Activated T-cell treated with anti-CD3 and anti-CD28 coated beads, Interleukin-2, amount 50 U/mL, for 24 hours (primary cell): Measurements from ENCODE around the gene PLEKHA8.

ENCODE experiments used
- DNase-seq: peaks from one replicate; pipeline ENCODE4 v3.0.0-alpha.2; 2020
- H3K27ac Mint-ChIP-seq: 2 replicates; pipeline ENCODE4 v1.8.0; 2020; ENCODE audit warnings: mild to moderate bottlenecking, mixed read lengths
- H3K27me3 Mint-ChIP-seq: 2 replicates; pipeline ENCODE4 v1.8.0; 2020; ENCODE audit warnings: mixed read lengths
- H3K36me3 Mint-ChIP-seq: 2 replicates; pipeline ENCODE4 v1.8.0; 2020; ENCODE audit warnings: low read depth, mixed read lengths
- H3K4me1 Mint-ChIP-seq: 2 replicates; pipeline ENCODE4 v1.8.0; 2020; ENCODE audit warnings: low read depth, mixed read lengths
- H3K4me3 Mint-ChIP-seq: 2 replicates; pipeline ENCODE4 v1.8.0; 2020; ENCODE audit warnings: mild to moderate bottlenecking, moderate library complexity, mixed read lengths
- H3K9me3 Mint-ChIP-seq: 2 replicates; pipeline ENCODE4 v1.8.0; 2020; ENCODE audit warnings: mixed read lengths

Gene PLEKHA8

GRCh38 chr7:30065746-30066145 lies 37.5 kb downstream of the PLEKHA8 start:
- peaks cover 7% of the 10 kb centered on the region for H3K4me1 Mint-ChIP-seq
- no peaks in the 10 kb centered on the region for H3K27me3 Mint-ChIP-seq
- peaks cover 19% of the 10 kb centered on the region for H3K36me3 Mint-ChIP-seq
- H3K9me3 Mint-ChIP-seq, result no peaks in the 10 kb centered on the region
- H3K4me3 Mint-ChIP-seq, result no peak overlapping the region
- H3K27ac Mint-ChIP-seq, result no peak overlapping the region
- no peak for DNase-seq

DNA sequence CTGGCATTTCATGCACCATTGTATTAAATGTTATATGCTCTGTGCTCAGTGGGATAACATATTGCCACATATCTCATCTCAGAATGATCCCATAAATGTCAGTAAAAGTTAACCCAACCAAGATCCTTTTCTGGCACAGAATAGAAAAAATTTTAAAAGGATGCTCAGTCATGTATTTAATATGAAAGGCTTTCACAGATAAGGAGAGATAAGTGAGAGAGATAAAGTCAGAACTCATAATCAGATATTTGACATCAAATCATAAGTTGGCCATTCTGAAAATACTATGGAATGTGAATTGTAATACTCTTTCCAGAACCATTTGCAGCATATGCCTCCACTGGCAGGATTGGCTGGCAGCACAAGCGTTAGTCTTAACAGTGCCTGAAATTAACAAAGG lies 38.5 kb downstream of the PLEKHA8 start:
- H3K36me3 Mint-ChIP-seq, result peaks cover 23% of the 10 kb centered on the region
- H3K4me1 Mint-ChIP-seq, result peaks cover 1% of the 10 kb centered on the region
- H3K9me3 Mint-ChIP-seq, result no peaks in the 10 kb centered on the region
- DNase-seq, result no peak
- no peak overlapping the region for H3K4me3 Mint-ChIP-seq
- H3K27me3 Mint-ChIP-seq, result no peaks in the 10 kb centered on the region
- no peak overlapping the region for H3K27ac Mint-ChIP-seq

- no peak overlapping the region for H3K27ac Mint-ChIP-seq
- DNase-seq, result no peak
- no peaks in the 10 kb centered on the region for H3K9me3 Mint-ChIP-seq
- H3K27me3 Mint-ChIP-seq, result no peaks in the 10 kb centered on the region
- peaks cover 14% of the 10 kb centered on the region for H3K36me3 Mint-ChIP-seq
- no peaks in the 10 kb centered on the region for H3K4me1 Mint-ChIP-seq
- H3K4me3 Mint-ChIP-seq, result no peak overlapping the region
Measured at GRCh38 chr7:30068117-30068516, 39.9 kb downstream of the PLEKHA8 start.

- H3K27me3 Mint-ChIP-seq, result no peaks in the 10 kb centered on the region
- H3K9me3 Mint-ChIP-seq, result no peaks in the 10 kb centered on the region
- no peak overlapping the region for H3K4me3 Mint-ChIP-seq
- no peak overlapping the region for H3K27ac Mint-ChIP-seq
- DNase-seq, result no peak
- H3K4me1 Mint-ChIP-seq, result no peaks in the 10 kb centered on the region
- H3K36me3 Mint-ChIP-seq, result peaks cover 10% of the 10 kb centered on the region
Measured at GRCh38 chr7:30069096-30069867, 41.1 kb downstream of the PLEKHA8 start.

GRCh38 chr7:30070052-30070451 lies 41.8 kb downstream of the PLEKHA8 start:
- DNase-seq, result no peak
- H3K27me3 Mint-ChIP-seq, result no peaks in the 10 kb centered on the region
- H3K4me1 Mint-ChIP-seq, result no peaks in the 10 kb centered on the region
- H3K27ac Mint-ChIP-seq, result no peak overlapping the region
- no peaks in the 10 kb centered on the region for H3K9me3 Mint-ChIP-seq
- H3K36me3 Mint-ChIP-seq, result peaks cover 10% of the 10 kb centered on the region
- H3K4me3 Mint-ChIP-seq, result no peak overlapping the region

GRCh38 chr7:30072735-30073134 lies 44.5 kb downstream of the PLEKHA8 start:
- H3K4me1 Mint-ChIP-seq, result no peaks in the 10 kb centered on the region
- H3K4me3 Mint-ChIP-seq, result no peak overlapping the region
- peaks cover 10% of the 10 kb centered on the region for H3K36me3 Mint-ChIP-seq
- DNase-seq, result no peak
- H3K27ac Mint-ChIP-seq, result no peak overlapping the region
- H3K9me3 Mint-ChIP-seq, result no peaks in the 10 kb centered on the region
- no peaks in the 10 kb centered on the region for H3K27me3 Mint-ChIP-seq

- Mint-ChIP-seq H3K36me3 (peaks cover 16% of the 10 kb centered on the region), H3K27me3 (no peaks in the 10 kb centered on the region), H3K9me3 (no peaks in the 10 kb centered on the region), H3K27ac (no peak overlapping the region), H3K4me1 (no peaks in the 10 kb centered on the region), H3K4me3 (no peak overlapping the region)
- no peak for DNase-seq
Measured at GRCh38 chr7:30074422-30075030, 46.3 kb downstream of the PLEKHA8 start.

DNA sequence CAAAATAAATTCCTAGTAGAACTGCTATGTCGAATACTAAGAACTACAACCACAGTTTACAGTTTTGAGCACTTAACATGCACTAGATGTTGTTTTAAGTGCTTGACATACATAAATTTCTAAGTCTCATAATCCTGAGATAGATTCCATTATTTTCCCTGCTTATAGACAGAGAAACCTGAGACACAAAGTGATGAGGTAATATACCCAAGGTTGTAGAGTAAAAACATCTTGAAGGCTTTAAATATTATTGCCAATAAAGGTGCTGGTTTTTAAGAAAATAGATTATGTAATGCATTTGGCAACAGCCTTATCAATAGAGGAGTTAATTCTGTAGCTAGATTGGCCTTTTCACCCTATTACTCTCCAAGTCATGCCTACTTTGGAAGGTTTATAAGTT lies 48.2 kb downstream of the PLEKHA8 start:
- Mint-ChIP-seq H3K27ac (no peak overlapping the region), H3K27me3 (no peaks in the 10 kb centered on the region), H3K4me3 (no peak overlapping the region), H3K9me3 (no peaks in the 10 kb centered on the region), H3K4me1 (no peaks in the 10 kb centered on the region), H3K36me3 (peaks cover 14% of the 10 kb centered on the region)
- no peak for DNase-seq

DNA sequence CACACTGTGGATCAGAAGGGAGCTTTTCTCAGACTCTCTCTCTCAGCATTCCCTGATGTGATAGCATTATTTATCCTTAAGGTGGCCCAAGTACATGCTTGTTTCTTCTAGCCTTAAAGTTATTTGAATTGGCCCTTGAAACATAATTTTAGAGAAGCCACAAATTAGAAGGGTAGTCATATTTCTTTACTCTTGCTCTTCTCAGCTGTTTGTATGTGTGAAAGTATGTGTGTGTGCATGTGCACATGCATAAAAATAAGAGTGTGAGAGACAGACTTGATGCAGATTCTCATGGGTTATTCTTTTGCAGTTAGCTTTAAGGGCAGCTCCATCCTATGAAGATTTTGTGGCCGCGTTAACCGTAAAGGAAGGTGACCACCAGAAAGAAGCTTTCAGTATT lies 50.1 kb downstream of the PLEKHA8 start:
- Mint-ChIP-seq H3K4me1 (no peaks in the 10 kb centered on the region), H3K36me3 (peaks cover 17% of the 10 kb centered on the region), H3K4me3 (no peak overlapping the region), H3K27ac (no peak overlapping the region), H3K9me3 (no peaks in the 10 kb centered on the region), H3K27me3 (no peaks in the 10 kb centered on the region)
- no peak for DNase-seq

DNA sequence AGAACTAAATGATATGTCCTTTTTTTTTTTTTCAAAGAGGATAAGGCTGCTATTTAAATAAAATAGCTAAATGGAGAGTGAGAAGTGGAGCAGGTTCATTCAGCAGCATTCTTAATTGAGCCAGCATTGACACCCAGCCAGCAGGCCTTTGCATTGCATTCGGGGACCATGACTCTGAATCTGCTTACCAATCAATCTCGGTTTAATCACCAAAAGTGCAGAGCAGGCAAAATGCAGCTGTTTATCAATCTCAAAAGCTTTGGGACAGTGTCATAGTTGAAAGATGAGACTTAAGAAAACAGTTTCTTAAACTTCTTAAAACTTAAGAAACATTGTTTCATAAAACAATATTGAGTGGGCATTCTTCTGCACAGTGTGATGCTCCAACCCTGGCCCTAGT lies 51.7 kb downstream of the PLEKHA8 start:
- no peaks in the 10 kb centered on the region for H3K27me3 Mint-ChIP-seq
- H3K9me3 Mint-ChIP-seq, result no peaks in the 10 kb centered on the region
- peaks cover 19% of the 10 kb centered on the region for H3K36me3 Mint-ChIP-seq
- H3K4me3 Mint-ChIP-seq, result no peak overlapping the region
- DNase-seq, result no peak
- H3K27ac Mint-ChIP-seq, result no peak overlapping the region
- H3K4me1 Mint-ChIP-seq, result no peaks in the 10 kb centered on the region

DNA sequence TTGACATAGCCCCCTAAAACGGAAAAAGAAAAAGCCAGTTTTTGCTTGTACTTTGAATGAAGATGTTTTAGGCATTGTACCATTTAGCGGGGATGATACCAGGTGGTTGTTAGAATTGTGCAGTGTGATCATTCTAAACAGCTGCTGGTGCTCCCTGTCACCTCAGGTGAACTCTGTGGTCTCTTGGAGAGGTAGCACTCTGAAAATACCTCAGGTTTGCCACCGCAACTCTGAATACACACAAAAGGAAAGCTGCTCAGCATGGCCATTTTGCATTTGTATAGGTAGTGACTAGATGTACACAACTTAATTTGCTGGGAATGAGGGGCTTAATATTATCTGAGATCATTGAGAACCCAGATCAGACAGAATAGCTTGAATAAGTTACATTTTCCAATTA lies 52.6 kb downstream of the PLEKHA8 start:
- Mint-ChIP-seq H3K27ac (no peak overlapping the region), H3K27me3 (no peaks in the 10 kb centered on the region), H3K36me3 (peaks cover 19% of the 10 kb centered on the region), H3K9me3 (no peaks in the 10 kb centered on the region), H3K4me1 (no peaks in the 10 kb centered on the region), H3K4me3 (no peak overlapping the region)
- no peak for DNase-seq

DNA sequence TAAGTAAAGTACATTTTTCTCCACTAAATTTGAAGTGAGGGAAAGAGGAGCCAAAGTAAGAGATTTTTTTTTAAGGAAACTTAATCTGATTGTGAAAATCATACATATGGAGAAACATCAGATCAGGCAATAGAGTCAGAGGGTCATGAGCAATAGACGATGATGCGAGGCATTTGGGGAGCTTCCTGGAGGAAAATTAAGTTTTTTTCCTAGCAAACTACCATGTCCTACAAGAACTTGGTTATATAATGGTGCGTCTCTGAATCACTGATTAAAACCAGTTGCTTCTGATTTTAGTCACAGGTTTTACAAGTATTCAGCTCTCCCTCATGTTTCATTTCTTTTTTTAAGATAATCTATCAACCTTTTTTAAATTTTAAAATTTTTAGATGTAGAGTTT lies 54.5 kb downstream of the PLEKHA8 start:
- H3K9me3 Mint-ChIP-seq, result no peaks in the 10 kb centered on the region
- no peak overlapping the region for H3K27ac Mint-ChIP-seq
- H3K4me3 Mint-ChIP-seq, result no peak overlapping the region
- H3K27me3 Mint-ChIP-seq, result no peaks in the 10 kb centered on the region
- H3K36me3 Mint-ChIP-seq, result peaks cover 19% of the 10 kb centered on the region
- no peak for DNase-seq
- peaks cover 3% of the 10 kb centered on the region for H3K4me1 Mint-ChIP-seq

DNA sequence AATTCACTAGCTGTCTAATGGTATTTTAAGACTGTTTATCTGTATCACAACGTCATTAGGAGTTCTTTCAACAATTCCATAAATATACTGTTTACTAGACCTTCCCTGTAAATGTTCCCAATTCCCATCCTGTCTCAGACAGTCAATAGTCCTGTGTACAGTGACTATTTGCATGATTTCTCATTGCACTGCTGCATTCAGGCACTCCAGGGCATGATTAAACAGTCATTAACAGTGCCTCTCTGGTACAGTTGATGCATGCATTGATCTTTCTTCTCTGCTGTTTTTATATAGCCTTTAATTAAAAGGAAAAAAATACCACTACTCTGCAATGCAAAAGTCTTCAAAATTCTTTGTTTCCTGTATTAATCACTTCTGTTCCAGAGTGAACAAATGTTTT lies 55.1 kb downstream of the PLEKHA8 start:
- no peak overlapping the region for H3K4me3 Mint-ChIP-seq
- peaks cover 19% of the 10 kb centered on the region for H3K36me3 Mint-ChIP-seq
- no peak overlapping the region for H3K27ac Mint-ChIP-seq
- peaks cover 3% of the 10 kb centered on the region for H3K4me1 Mint-ChIP-seq
- no peaks in the 10 kb centered on the region for H3K27me3 Mint-ChIP-seq
- DNase-seq, result no peak
- no peaks in the 10 kb centered on the region for H3K9me3 Mint-ChIP-seq

GRCh38 chr7:30084212-30084611 lies 56.0 kb downstream of the PLEKHA8 start:
- H3K27me3 Mint-ChIP-seq, result no peaks in the 10 kb centered on the region
- H3K4me1 Mint-ChIP-seq, result peaks cover 3% of the 10 kb centered on the region
- peaks cover 15% of the 10 kb centered on the region for H3K36me3 Mint-ChIP-seq

GRCh38 chr7:30086529-30086928 lies 58.3 kb downstream of the PLEKHA8 start:
- H3K4me1 Mint-ChIP-seq, result peaks cover 3% of the 10 kb centered on the region
- H3K27ac Mint-ChIP-seq, result no peak overlapping the region
- no peaks in the 10 kb centered on the region for H3K9me3 Mint-ChIP-seq
- no peak for DNase-seq
- no peak overlapping the region for H3K4me3 Mint-ChIP-seq
- no peaks in the 10 kb centered on the region for H3K27me3 Mint-ChIP-seq
- peaks cover 4% of the 10 kb centered on the region for H3K36me3 Mint-ChIP-seq

More at GRCh38 chr7:30084212-30084611, 56.0 kb downstream of the PLEKHA8 start:
- no peak for DNase-seq
- H3K9me3 Mint-ChIP-seq, result no peaks in the 10 kb centered on the region
- no peak overlapping the region for H3K4me3 Mint-ChIP-seq
- no peak overlapping the region for H3K27ac Mint-ChIP-seq
